LNCAP (cell line): ENCODE results near the gene YIPF3.
A peak's percentile ranks its signal among the peaks of the same experiment; 100 is the strongest.

ENCODE experiments used
- CTCF ChIP-seq: fragments of 450-650 bp; IDR thresholded peaks from 2 replicates; pipeline ENCODE4 v1.5.1; 2017; ENCODE audit warnings: mild to moderate bottlenecking

The YIPF3 gene

GRCh38 chr6:43506667-43507471 lies 9.9 kb downstream of the YIPF3 start:
- TF ChIP-seq CTCF = peak; percentile 87

- TF ChIP-seq CTCF = no peak
These were observed 10.6 kb downstream of the YIPF3 start for GRCh38 chr6:43506171-43506570.

- no peak for TF ChIP-seq CTCF
These were observed 11.0 kb downstream of the YIPF3 start for GRCh38 chr6:43505718-43506117.

- TF ChIP-seq CTCF = no peak
These were observed 11.8 kb downstream of the YIPF3 start for GRCh38 chr6:43504756-43505593.

- no peak for TF ChIP-seq CTCF
These were observed 13.3 kb downstream of the YIPF3 start for GRCh38 chr6:43503443-43503842.

- TF ChIP-seq CTCF = no peak
These were observed 14.1 kb downstream of the YIPF3 start for GRCh38 chr6:43502666-43503065.

- TF ChIP-seq CTCF = no peak
These were observed 15.8 kb downstream of the YIPF3 start for GRCh38 chr6:43500921-43501320.
